Naive thymus-derived CD4-positive, alpha-beta T cell (primary cell): ENCODE data around the gene TLCD5. TPM values are rescaled to one million over a fixed set of nuclear protein-coding genes. Genes with fewer than 3 reads are reported as not detected.

Source experiments
- ATAC-seq: fragments of 150-1000 bp; cut with Tn5 transposase; 2 replicates; pipeline ENCODE4 v1.10.0; 2021; ENCODE audit warnings: mild to moderate bottlenecking, moderate library complexity
- CTCF ChIA-PET: fragments of 350-600 bp; sonication (Branson Sonifier 250); formaldehyde crosslinking; loops from one replicate; lab custom pipeline; 2021; ENCODE audit warnings: antibody characterized with exemption; lab: Charles Lee
- POLR2A ChIA-PET: fragments of 350-600 bp; sonication (Branson Sonifier 250); formaldehyde crosslinking; loops from one replicate; lab custom pipeline; 2021; ENCODE audit warnings: antibody characterized with exemption, inconsistent platforms; lab: Charles Lee
- DNase-seq, 9 donors: peaks; one replicate each; pipeline versions ENCODE4 v3.0.0 to v3.0.0-alpha.2; 2020 to 2022; ENCODE audit warnings: mixed read lengths in 1 of 9
- H3K27ac ChIP-seq: one replicate; pipeline ENCODE4 v1.7.0; 2013; ENCODE audit warnings: mild to moderate bottlenecking, low read depth, low read length, moderate library complexity
- H3K27me3 ChIP-seq, 2 donors: one replicate each; pipeline ENCODE4 v1.7.0; 2013; ENCODE audit warnings: low read length in 2 of 2, mild to moderate bottlenecking in 2 of 2, moderate library complexity in 2 of 2; ENCODE audit not compliant: control insufficient read depth in 2 of 2, insufficient read depth in 2 of 2
- H3K36me3 ChIP-seq, 3 experiments: 1 replicate in 2 of 3; 2 replicates in 1 of 3; pipeline ENCODE4 v1.7.0; 2013; ENCODE audit warnings: low read length in 3 of 3, mild to moderate bottlenecking in 3 of 3, moderate library complexity in 1 of 3; ENCODE audit not compliant: insufficient read depth in 3 of 3, control insufficient read depth in 2 of 3
- H3K4me1 ChIP-seq, 2 donors: one replicate each; pipeline ENCODE4 v1.7.0; 2013; ENCODE audit warnings: low read length in 2 of 2, mild to moderate bottlenecking in 2 of 2, moderate library complexity in 1 of 2; ENCODE audit not compliant: control insufficient read depth in 2 of 2, insufficient read depth in 2 of 2
- H3K4me3 ChIP-seq: 2 replicates; pipeline ENCODE4 v1.7.0; 2013; ENCODE audit warnings: mild to moderate bottlenecking, low read length
- H3K9me3 ChIP-seq, 3 experiments: 1 replicate in 2 of 3; 2 replicates in 1 of 3; pipeline ENCODE4 v1.7.0; 2013; ENCODE audit warnings: low read length in 3 of 3; ENCODE audit not compliant: control insufficient read depth in 2 of 3
- H3K27ac Mint-ChIP-seq, 9 donors: one replicate each; pipeline ENCODE4 v1.8.0; 2020 to 2022; ENCODE audit warnings: mixed read lengths in 9 of 9, mild to moderate bottlenecking in 8 of 9, moderate library complexity in 5 of 9, inconsistent platforms in 2 of 9
- H3K27me3 Mint-ChIP-seq, 5 donors: one replicate each; pipeline ENCODE4 v1.8.0; 2021 to 2022; ENCODE audit warnings: mixed read lengths in 5 of 5, mild to moderate bottlenecking in 1 of 5
- H3K36me3 Mint-ChIP-seq, 5 donors: one replicate each; pipeline ENCODE4 v1.8.0; 2020 to 2022; ENCODE audit warnings: mixed read lengths in 5 of 5, mild to moderate bottlenecking in 3 of 5, inconsistent platforms in 1 of 5
- H3K4me1 Mint-ChIP-seq, 7 donors: one replicate each; pipeline ENCODE4 v1.8.0; 2020 to 2022; ENCODE audit warnings: mixed read lengths in 7 of 7, mild to moderate bottlenecking in 3 of 7, inconsistent platforms in 1 of 7
- H3K4me3 Mint-ChIP-seq, 10 donors: one replicate each; pipeline ENCODE4 v1.8.0; 2020 to 2022; ENCODE audit warnings: mild to moderate bottlenecking in 10 of 10, mixed read lengths in 10 of 10, moderate library complexity in 6 of 10, inconsistent platforms in 2 of 10
- H3K9me3 Mint-ChIP-seq, 11 donors: one replicate each; pipeline ENCODE4 v1.8.0; 2020 to 2022; ENCODE audit warnings: mixed read lengths in 11 of 11, mild to moderate bottlenecking in 4 of 11, inconsistent platforms in 1 of 11, moderate library complexity in 1 of 11
- intact Hi-C, 2 donors: fragments of 100-400 bp; cut with micrococcal nuclease; formaldehyde crosslinking; loops; one replicate each; pipeline ENCODE4 v1.15.1; 2023
- polyA plus RNA-seq, 2 donors: library from polyadenylated mRNA; unstranded; fragments of 300-500 nt; fragmentation: Illumina TruSeq; gene quantifications; one replicate each; pipeline ENCODE4 v1.2.3, GENCODE V29; 2021
- total RNA-seq, 6 experiments: library from RNA in 5 of 6; stranded (reverse) in 5 of 6; gene quantifications; 1 replicate in 5 of 6; 2 replicates in 1 of 6; pipeline ENCODE4 v1.2.3 and lab custom pipeline; 2021 to 2026

TLCD5 gene
- total and polyA plus RNA-seq, 7 experiments from 2014 or later = 0.11 to 0.48 (median 0.17) TPM; not detected in 4

- Histone ChIP-seq H3K4me3 (no peak overlapping the region), H3K27me3 (peaks cover 0 to 45% of the 10 kb centered on the region in 2 donors), H3K36me3 (no peaks in the 10 kb centered on the region), H3K9me3 (no peaks in the 10 kb centered on the region), H3K4me1 (peaks cover 19 to 22% of the 10 kb centered on the region in 2 donors), H3K27ac (no peak overlapping the region)
- DNase-seq (peak in 8 of 9 donors; percentile 51 to 79 (median 76)), ATAC-seq (peak; percentile 94)
- intact Hi-C loops = loop anchor here in 1 of 2 donors (1.0 kb wide), 1 partner anchor 8 kb away; the partner anchor contains the start of gene ARHGEF12
- ChIA-PET POLR2A (interaction anchor here (0.7 kb wide), 1 partner anchor 613 kb away, joined by 3 read pairs; no protein-coding TSS in a partner anchor), CTCF (no interaction called here)
- Mint-ChIP-seq H3K27me3 (peaks cover 56 to 77% (median 68%) of the 10 kb centered on the region in 5 donors), H3K9me3 (peaks cover 0 to 7% (median 3%) of the 10 kb centered on the region in 11 donors), H3K4me3 (peak overlapping the region in 9 of 10 donors; percentile 42 to 78 (median 70)), H3K27ac (peak overlapping the region in 7 of 9 donors; percentile 2 to 69 (median 17)), H3K36me3 (peaks cover 0 to 5% (median 5%) of the 10 kb centered on the region in 5 donors), H3K4me1 (peaks cover 23 to 39% (median 35%) of the 10 kb centered on the region in 7 donors)
Observed at GRCh38 chr11:120344302-120345004, 19.4 kb downstream of the TLCD5 start.

GRCh38 chr11:120346233-120346632, 21.1 kb downstream of the TLCD5 start:
- ChIA-PET POLR2A (no interaction called here), CTCF (no interaction called here)
- no peak overlapping the region for H3K27ac ChIP-seq
- Mint-ChIP-seq H3K27me3 (peaks cover 56 to 74% (median 67%) of the 10 kb centered on the region in 5 donors), H3K4me3 (no peak overlapping the region), H3K9me3 (peaks cover 0 to 7% (median 3%) of the 10 kb centered on the region in 11 donors), H3K27ac (no peak overlapping the region), H3K4me1 (peaks cover 18 to 37% (median 29%) of the 10 kb centered on the region in 7 donors), H3K36me3 (peaks cover 0 to 5% (median 2%) of the 10 kb centered on the region in 5 donors)
- peaks cover 19 to 22% of the 10 kb centered on the region in 2 donors for H3K4me1 ChIP-seq
- intact Hi-C loops = no loop called here
- DNase-seq (no peak), ATAC-seq (no peak)
- H3K9me3 ChIP-seq = no peaks in the 10 kb centered on the region
- peaks cover 0 to 35% of the 10 kb centered on the region in 2 donors for H3K27me3 ChIP-seq
- no peak overlapping the region for H3K4me3 ChIP-seq
- H3K36me3 ChIP-seq = no peaks in the 10 kb centered on the region

GRCh38 chr11:120350637-120351036, 25.5 kb downstream of the TLCD5 start:
- Mint-ChIP-seq H3K9me3 (peaks cover 0 to 1% (median 0%) of the 10 kb centered on the region in 11 donors), H3K4me3 (no peak overlapping the region), H3K27ac (no peak overlapping the region), H3K27me3 (peaks cover 72 to 80% (median 78%) of the 10 kb centered on the region in 5 donors), H3K4me1 (peaks cover 3 to 16% (median 7%) of the 10 kb centered on the region in 7 donors), H3K36me3 (peaks cover 0 to 4% (median 0%) of the 10 kb centered on the region in 5 donors)
- no peaks in the 10 kb centered on the region for H3K9me3 ChIP-seq
- no peak overlapping the region for H3K27ac ChIP-seq
- ChIA-PET CTCF (no interaction called here), POLR2A (no interaction called here)
- H3K36me3 ChIP-seq = no peaks in the 10 kb centered on the region
- no peak for ATAC-seq
- intact Hi-C loops = no loop called here
- H3K27me3 ChIP-seq = peaks cover 7 to 16% of the 10 kb centered on the region in 2 donors
- no peaks in the 10 kb centered on the region for H3K4me1 ChIP-seq
- DNase-seq = no peak
- no peak overlapping the region for H3K4me3 ChIP-seq

GRCh38 chr11:120352405-120352804, 27.3 kb downstream of the TLCD5 start:
- POLR2A ChIA-PET = no interaction called here
- no peaks in the 10 kb centered on the region for H3K4me1 ChIP-seq
- intact Hi-C loops = no loop called here
- DNase-seq (no peak), ATAC-seq (no peak)
- peaks cover 0 to 4% (median 0%) of the 10 kb centered on the region in 11 donors for H3K9me3 Mint-ChIP-seq
- peaks cover 0 to 4% (median 0%) of the 10 kb centered on the region in 5 donors for H3K36me3 Mint-ChIP-seq
- CTCF ChIA-PET = no interaction called here
- H3K4me3 ChIP-seq = no peak overlapping the region
- no peak overlapping the region for H3K27ac ChIP-seq
- peaks cover 66 to 77% (median 73%) of the 10 kb centered on the region in 5 donors for H3K27me3 Mint-ChIP-seq
- H3K27me3 ChIP-seq = peaks cover 6 to 7% of the 10 kb centered on the region in 2 donors
- H3K4me1 Mint-ChIP-seq = peaks cover 0 to 2% (median 0%) of the 10 kb centered on the region in 7 donors
- no peak overlapping the region for H3K27ac Mint-ChIP-seq
- no peaks in the 10 kb centered on the region for H3K36me3 ChIP-seq
- no peak overlapping the region for H3K4me3 Mint-ChIP-seq
- H3K9me3 ChIP-seq = no peaks in the 10 kb centered on the region

GRCh38 chr11:120354068-120354467, 29.0 kb downstream of the TLCD5 start:
- Histone ChIP-seq H3K4me1 (no peaks in the 10 kb centered on the region), H3K36me3 (no peaks in the 10 kb centered on the region), H3K9me3 (no peaks in the 10 kb centered on the region), H3K27ac (no peak overlapping the region), H3K4me3 (no peak overlapping the region), H3K27me3 (peaks cover 0 to 7% of the 10 kb centered on the region in 2 donors)
- Mint-ChIP-seq H3K4me1 (peaks cover 0 to 2% (median 0%) of the 10 kb centered on the region in 7 donors), H3K9me3 (peaks cover 0 to 3% (median 0%) of the 10 kb centered on the region in 11 donors), H3K4me3 (no peak overlapping the region), H3K36me3 (peaks cover 0 to 9% (median 0%) of the 10 kb centered on the region in 5 donors), H3K27me3 (peaks cover 58 to 77% (median 70%) of the 10 kb centered on the region in 5 donors), H3K27ac (no peak overlapping the region)
- intact Hi-C loops = no loop called here
- no peak for ATAC-seq
- CTCF ChIA-PET = no interaction called here
- POLR2A ChIA-PET = no interaction called here
- DNase-seq = no peak

- no peak overlapping the region for H3K27ac ChIP-seq
- ATAC-seq (no peak), DNase-seq (no peak)
- H3K9me3 Mint-ChIP-seq = peaks cover 0 to 3% (median 0%) of the 10 kb centered on the region in 11 donors
- peaks cover 0 to 4% (median 0%) of the 10 kb centered on the region in 7 donors for H3K4me1 Mint-ChIP-seq
- ChIA-PET CTCF (no interaction called here), POLR2A (no interaction called here)
- peaks cover 55 to 73% (median 67%) of the 10 kb centered on the region in 5 donors for H3K27me3 Mint-ChIP-seq
- H3K36me3 ChIP-seq = no peaks in the 10 kb centered on the region
- no peak overlapping the region for H3K4me3 Mint-ChIP-seq
- no peak overlapping the region for H3K4me3 ChIP-seq
- no peaks in the 10 kb centered on the region for H3K9me3 ChIP-seq
- H3K36me3 Mint-ChIP-seq = peaks cover 0 to 12% (median 0%) of the 10 kb centered on the region in 5 donors
- intact Hi-C loops = no loop called here
- H3K4me1 ChIP-seq = no peaks in the 10 kb centered on the region
- peaks cover 3 to 7% of the 10 kb centered on the region in 2 donors for H3K27me3 ChIP-seq
- no peak overlapping the region for H3K27ac Mint-ChIP-seq
Observed at GRCh38 chr11:120354779-120355178, 29.7 kb downstream of the TLCD5 start.
